B cell (primary cell): ENCODE results near the gene ATRNL1. TPM values are rescaled to one million over a fixed set of nuclear protein-coding genes. Genes with fewer than 3 reads are reported as not detected.
"Not testable (repeated sequence)": the region's sequence is repeated elsewhere in the genome, so short reads cannot be mapped to it uniquely, and the experiment has no call there.

Experiments used
- ATAC-seq: fragments of 200-7000 bp; cut with Tn5 transposase; one replicate; pipeline ENCODE4 v1.10.0; 2021; ENCODE audit warnings: low read depth, mild to moderate bottlenecking, moderate number of reproducible peaks, moderate library complexity
- CTCF ChIA-PET: fragments of 350-600 bp; sonication (Branson Sonifier 250); formaldehyde crosslinking; loops from one replicate; lab custom pipeline; 2021; ENCODE audit warnings: antibody characterized with exemption, inconsistent platforms; lab: Charles Lee
- POLR2A ChIA-PET: fragments of 350-600 bp; sonication (Branson Sonifier 250); formaldehyde crosslinking; loops from one replicate; lab custom pipeline; 2021; ENCODE audit warnings: antibody characterized with exemption; lab: Charles Lee
- DNase-seq: peaks from one replicate; pipeline ENCODE4 v3.0.0; 2013
- H2AFZ ChIP-seq: 2 replicates; pipeline ENCODE4 v1.6.1; 2012; ENCODE audit warnings: mild to moderate bottlenecking, low read depth, low read length; ENCODE audit not compliant: insufficient read depth, poor library complexity, severe bottlenecking
- H3K27ac ChIP-seq, 2 donors: 1 replicate in 1 of 2; 2 replicates in 1 of 2; pipeline ENCODE4 v1.5.1; 2012 to 2013; ENCODE audit warnings: low read length in 2 of 2, mild to moderate bottlenecking in 2 of 2, moderate library complexity in 1 of 2
- H3K27me3 ChIP-seq, 4 experiments: fragments of 200-600 bp in 1 of 4; sonication (generic) in 1 of 4; replicated peaks in 1 of 4; 1 replicate in 2 of 4; 2 replicates in 2 of 4; pipeline versions ENCODE4 v1.6.1 to v1.7.0; 2013 to 2016; ENCODE audit warnings: low read length in 3 of 4, mild to moderate bottlenecking in 2 of 4, mixed read lengths in 1 of 4, moderate library complexity in 1 of 4; ENCODE audit not compliant: insufficient read depth in 4 of 4, control insufficient read depth in 3 of 4; ENCODE audit errors: control extremely low read depth in 1 of 4
- H3K36me3 ChIP-seq, 2 experiments: replicated peaks in 1 of 2; 1 replicate in 1 of 2; 2 replicates in 1 of 2; pipeline versions ENCODE4 v1.6.1 to v1.7.1; 2013; ENCODE audit warnings: low read length in 1 of 2; ENCODE audit not compliant: insufficient read depth in 2 of 2, control insufficient read depth in 1 of 2; ENCODE audit errors: control extremely low read depth in 1 of 2, extremely low read depth in 1 of 2
- H3K4me1 ChIP-seq, 2 donors: fragments of 200-600 bp in 1 of 2; sonication (generic) in 1 of 2; 1 replicate in 1 of 2; 2 replicates in 1 of 2; pipeline versions ENCODE4 v1.5.1 to v1.6.1; 2013 to 2017; ENCODE audit warnings: low read length in 2 of 2; ENCODE audit not compliant: control insufficient read depth in 2 of 2, insufficient read depth in 2 of 2
- H3K4me2 ChIP-seq: replicated peaks from 2 replicates; pipeline ENCODE3; 2012; ENCODE audit warnings: mild to moderate bottlenecking, low read depth, low read length; ENCODE audit not compliant: poor library complexity, severe bottlenecking
- H3K4me3 ChIP-seq, 5 experiments: fragments of 200-600 bp in 1 of 5; sonication (generic) in 1 of 5; 1 replicate in 3 of 5; 2 replicates in 2 of 5; pipeline versions ENCODE4 v1.5.1 to v1.7.0; 2011 to 2016; ENCODE audit warnings: low read length in 4 of 5, mild to moderate bottlenecking in 4 of 5, low read depth in 2 of 5, control low read depth in 1 of 5, moderate library complexity in 1 of 5; ENCODE audit not compliant: insufficient read depth in 1 of 5; ENCODE audit errors: control extremely low read depth in 1 of 5, extremely low read depth in 1 of 5
- H3K79me2 ChIP-seq: fragments of 200-600 bp; sonication (generic); one replicate; pipeline ENCODE4 v1.6.0; 2016; ENCODE audit warnings: low read length; ENCODE audit not compliant: control insufficient read depth, insufficient read depth
- H3K9ac ChIP-seq: fragments of 200-600 bp; sonication (generic); 2 replicates; pipeline ENCODE4 v1.6.1; 2017; ENCODE audit warnings: mild to moderate bottlenecking, low read length, moderate library complexity
- H3K9me3 ChIP-seq, 3 donors: one replicate each; pipeline versions ENCODE4 v1.6.1 to v1.7.1; 2013; ENCODE audit warnings: low read length in 2 of 3; ENCODE audit not compliant: control insufficient read depth in 2 of 3, insufficient read depth in 1 of 3; ENCODE audit errors: control extremely low read depth in 1 of 3
- H4K20me1 ChIP-seq: 2 replicates; pipeline ENCODE4 v1.6.0; 2012; ENCODE audit warnings: mild to moderate bottlenecking, low read length; ENCODE audit not compliant: insufficient read depth, control insufficient read depth, poor library complexity, severe bottlenecking
- H3K27ac Mint-ChIP-seq: one replicate; pipeline ENCODE4 v1.8.0; 2021; ENCODE audit warnings: mixed read lengths
- H3K27me3 Mint-ChIP-seq: one replicate; pipeline ENCODE4 v1.8.0; 2021; ENCODE audit warnings: mixed read lengths
- H3K4me1 Mint-ChIP-seq: one replicate; pipeline ENCODE4 v1.8.0; 2021; ENCODE audit warnings: mixed read lengths
- H3K4me3 Mint-ChIP-seq: one replicate; pipeline ENCODE4 v1.8.0; 2021; ENCODE audit warnings: mixed read lengths
- H3K9me3 Mint-ChIP-seq: one replicate; pipeline ENCODE4 v1.8.0; 2022; ENCODE audit warnings: mixed read lengths; ENCODE audit not compliant: insufficient read depth
- CTCF ChIP-seq: fragments of 200-600 bp; IDR thresholded peaks from one replicate; pipeline ENCODE4 v1.8.0; 2022; ENCODE audit warnings: antibody characterized with exemption, mild to moderate bottlenecking
- EZH2 ChIP-seq: IDR thresholded peaks from 2 replicates; pipeline ENCODE4 v1.6.1; 2012; ENCODE audit warnings: borderline replicate concordance, low read depth, mild to moderate bottlenecking, moderate library complexity, low read length; ENCODE audit not compliant: insufficient read depth, poor library complexity, severe bottlenecking
- WGBS: methylation state at CpG from one replicate; pipeline ENCODE4 v1.1.5; 2013; ENCODE audit warnings: missing lambda C conversion rate; ENCODE audit not compliant: insufficient coverage; 5-methylcytosine and 5-hydroxymethylcytosine counted together
- intact Hi-C: fragments of 100-400 bp; cut with micrococcal nuclease; formaldehyde crosslinking; loops from one replicate; pipeline ENCODE4 v1.10.0; 2022
- polyA plus RNA-seq: library from polyadenylated mRNA; depleted of rRNA; stranded (reverse); fragments of >200 nt; gene quantifications from 2 replicates; pipeline ENCODE4 v1.2.3, GENCODE V29; 2012
- total RNA-seq, 2 donors: library from RNA; stranded (reverse); fragments of 120-200 nt in 1 of 2; gene quantifications; 1 replicate in 1 of 2; 2 replicates in 1 of 2; pipeline versions ENCODE4 v1.2.3 to v1.2.4, GENCODE V29; 2013 to 2022

ATRNL1 gene
- total and polyA plus RNA-seq, 2 donors (not counting 1 experiment from before 2014, with no cell fraction given): 0.24 to 2.2 TPM

- no peaks in the 10 kb centered on the region for H3K4me1 Mint-ChIP-seq
- Histone ChIP-seq H3K36me3 (no peaks in the 10 kb centered on the region), H3K4me3 (no peak overlapping the region), H3K9me3 (peaks cover 0 to 13% (median 7%) of the 10 kb centered on the region in 3 donors), H2AFZ (no peak overlapping the region), H3K9ac (no peak overlapping the region), H4K20me1 (no peaks in the 10 kb centered on the region), H3K27me3 (no peaks in the 10 kb centered on the region), H3K79me2 (no peaks in the 10 kb centered on the region), H3K4me1 (no peaks in the 10 kb centered on the region), H3K4me2 (no peak overlapping the region), H3K27ac (no peak overlapping the region)
- ATAC-seq (no peak), DNase-seq (no peak)
- H3K4me3 Mint-ChIP-seq: no peak overlapping the region
- no peak overlapping the region for H3K27ac Mint-ChIP-seq
- TF ChIP-seq CTCF (no peak), EZH2 (no peak)
- 74% methylated on average over 5 of the region's 5 CpGs for WGBS
- no peaks in the 10 kb centered on the region for H3K27me3 Mint-ChIP-seq
- peaks cover 13% of the 10 kb centered on the region for H3K9me3 Mint-ChIP-seq
- ChIA-PET POLR2A (no interaction called here), CTCF (no interaction called here)
- intact Hi-C loops: no loop called here
These were observed 202.1 kb downstream of the ATRNL1 start for GRCh38 chr10:115295213-115295805.

- no peaks in the 10 kb centered on the region for H3K27me3 Mint-ChIP-seq
- no peak overlapping the region for H3K4me2 ChIP-seq
- no peak overlapping the region for H3K27ac ChIP-seq
- H3K4me3 ChIP-seq: no peak overlapping the region
- no peak overlapping the region for H3K27ac Mint-ChIP-seq
- no peak overlapping the region for H3K9ac ChIP-seq
- no peaks in the 10 kb centered on the region for H3K36me3 ChIP-seq
- CTCF ChIA-PET: no interaction called here
- H3K9me3 Mint-ChIP-seq: no peaks in the 10 kb centered on the region
- ATAC-seq (no peak), DNase-seq (no peak)
- intact Hi-C loops: no loop called here
- H3K27me3 ChIP-seq: no peaks in the 10 kb centered on the region
- no peaks in the 10 kb centered on the region for H3K79me2 ChIP-seq
- peaks cover 0 to 10% (median 0%) of the 10 kb centered on the region in 3 donors for H3K9me3 ChIP-seq
- no peaks in the 10 kb centered on the region for H3K4me1 ChIP-seq
- no peaks in the 10 kb centered on the region for H3K4me1 Mint-ChIP-seq
- no peak overlapping the region for H2AFZ ChIP-seq
- WGBS: no CpG with 5 or more reads among the region's 1 CpG
- no peak for TF ChIP-seq CTCF
- no peak for TF ChIP-seq EZH2
- H4K20me1 ChIP-seq: no peaks in the 10 kb centered on the region
- POLR2A ChIA-PET: no interaction called here
- H3K4me3 Mint-ChIP-seq: no peak overlapping the region
These were observed 206.9 kb downstream of the ATRNL1 start for GRCh38 chr10:115300080-115300479.

- H3K27me3 Mint-ChIP-seq, H4K20me1 ChIP-seq, H3K4me2 ChIP-seq, H3K27me3 ChIP-seq, H3K27ac ChIP-seq, H3K9me3 Mint-ChIP-seq, ATAC-seq, H3K4me1 ChIP-seq, H3K9me3 ChIP-seq, CTCF ChIA-PET, H3K4me3 Mint-ChIP-seq, intact Hi-C loops, H2AFZ ChIP-seq, H3K4me3 ChIP-seq, POLR2A ChIA-PET, H3K36me3 ChIP-seq, DNase-seq, H3K4me1 Mint-ChIP-seq, H3K79me2 ChIP-seq, H3K9ac ChIP-seq, H3K27ac Mint-ChIP-seq: not testable (repeated sequence)
- WGBS: no CpG with 5 or more reads among the region's 1 CpG
These were observed 226.5 kb downstream of the ATRNL1 start for GRCh38 chr10:115319669-115320068.
